LNCAP (cell line): Measurements from ENCODE around the gene TBC1D7.

Experiments
- CTCF ChIP-seq: fragments of 450-650 bp; IDR thresholded peaks from 2 replicates; pipeline ENCODE4 v1.5.1; 2017; ENCODE audit warnings: mild to moderate bottlenecking

The TBC1D7 gene

GRCh38 chr6:13272131-13273046 is 55.9 kb downstream of the TBC1D7 start:
- TF ChIP-seq CTCF = no peak

GRCh38 chr6:13268913-13269518 is 59.3 kb downstream of the TBC1D7 start:
- TF ChIP-seq CTCF = no peak

GRCh38 chr6:13267142-13267651 is 61.1 kb downstream of the TBC1D7 start:
- no peak for TF ChIP-seq CTCF

- TF ChIP-seq CTCF = no peak
Observed at GRCh38 chr6:13263669-13264068, 64.7 kb downstream of the TBC1D7 start.

GRCh38 chr6:13262302-13263230 is 65.8 kb downstream of the TBC1D7 start:
- no peak for TF ChIP-seq CTCF

- no peak for TF ChIP-seq CTCF
Observed at GRCh38 chr6:13261464-13261994, 66.8 kb downstream of the TBC1D7 start.

GRCh38 chr6:13260831-13261230 is 67.5 kb downstream of the TBC1D7 start:
- TF ChIP-seq CTCF = no peak
